ENCODE measurements around the gene SNX11.

GRCh38 chr17:48066656-48067055 is 40.9 kb upstream of the SNX11 start:
- TF ChIP-seq CTCF (IDR thresholded peaks at IDR 0.05) = no peak
- TF ChIP-seq REST (IDR thresholded peaks at IDR 0.05; ENCODE audit: insufficient read depth in 1 of 2, low read depth in 2 of 2, low read length in 1 of 2) = no peak
